HepG2 (cell line): ENCODE results near the gene C20orf204. TPM values are rescaled to one million over a fixed set of nuclear protein-coding genes. Genes with fewer than 3 reads are reported as not detected.

Source experiments
- BORCS8-MEF2B ChIP-seq: sonication (generic); formaldehyde crosslinking; IDR thresholded peaks from 2 replicates; pipeline ENCODE4 v1.8.0; 2022; ENCODE audit warnings: mild to moderate bottlenecking, missing genetic modification reagents
- BRCA1 ChIP-seq: sonication (generic); formaldehyde crosslinking; IDR thresholded peaks from 2 replicates; pipeline ENCODE4 v1.4.0; 2020; ENCODE audit warnings: missing genetic modification reagents
- CSRNP1 ChIP-seq: sonication (generic); formaldehyde crosslinking; IDR thresholded peaks from 2 replicates; pipeline ENCODE4 v1.8.1; 2023; ENCODE audit warnings: mild to moderate bottlenecking, missing genetic modification reagents
- HDAC1 ChIP-seq: sonication (generic); formaldehyde crosslinking; IDR thresholded peaks from 2 replicates; pipeline ENCODE4 v1.5.1; 2020; ENCODE audit warnings: mild to moderate bottlenecking, missing genetic modification reagents
- HMGXB4 ChIP-seq, 2 experiments: sonication (generic) in 1 of 2; formaldehyde crosslinking in 1 of 2; IDR thresholded peaks; 2 replicates each; pipeline versions ENCODE4 v1.4.0 to v1.6.1; 2018 to 2020; ENCODE audit warnings: missing genetic modification reagents in 2 of 2, borderline replicate concordance in 1 of 2, low read depth in 1 of 2, mild to moderate bottlenecking in 1 of 2, missing biosample characterization in 1 of 2
- HNF1B ChIP-seq: sonication (generic); formaldehyde crosslinking; IDR thresholded peaks from 2 replicates; pipeline ENCODE4 v1.5.1; 2020; ENCODE audit warnings: mild to moderate bottlenecking, moderate library complexity, missing genetic modification reagents
- MNT ChIP-seq: fragments of 450-650 bp; IDR thresholded peaks from 2 replicates; pipeline ENCODE4 v1.6.1; 2016
- MYPOP ChIP-seq: sonication (generic); formaldehyde crosslinking; IDR thresholded peaks from 2 replicates; pipeline ENCODE4 v1.8.1; 2023; ENCODE audit warnings: mild to moderate bottlenecking, moderate library complexity, missing genetic modification reagents
- POLR2G ChIP-seq: fragments of 200-400 bp; formaldehyde crosslinking; IDR thresholded peaks from 2 replicates; pipeline ENCODE4 v1.6.1; 2018; ENCODE audit warnings: mild to moderate bottlenecking, low read depth, low read length, moderate library complexity
- SIX4 ChIP-seq: sonication (generic); formaldehyde crosslinking; IDR thresholded peaks from 2 replicates; pipeline ENCODE4 v1.4.0; 2020; ENCODE audit warnings: missing genetic modification reagents
- SMAD1 ChIP-seq: sonication (generic); formaldehyde crosslinking; IDR thresholded peaks from 2 replicates; pipeline ENCODE4 v1.4.0; 2020; ENCODE audit warnings: missing genetic modification reagents, low read depth, mild to moderate bottlenecking, borderline replicate concordance
- ZFP37 ChIP-seq: sonication (generic); formaldehyde crosslinking; IDR thresholded peaks from 2 replicates; pipeline ENCODE4 v1.4.0; 2020; ENCODE audit warnings: missing genetic modification reagents, borderline replicate concordance
- ZNF12 ChIP-seq: sonication (generic); formaldehyde crosslinking; IDR thresholded peaks from 2 replicates; pipeline ENCODE4 v1.5.0; 2020; ENCODE audit warnings: missing genetic modification reagents
- polyA plus RNA-seq, 8 experiments: library from polyadenylated mRNA; depleted of rRNA in 3 of 8; stranded (reverse) in 7 of 8; unstranded in 1 of 8; fragments of >200 nt; fragmentation: Illumina TruSeq in 4 of 8; extraction: Trizol in 4 of 8; gene quantifications; 2 replicates each; pipeline versions ENCODE4 v1.2.1 to v1.2.3, GENCODE V29; 2011 to 2016; ENCODE audit warnings: low read depth in 4 of 8, missing spikeins in 1 of 8, mixed read lengths in 1 of 8; ENCODE audit not compliant: insufficient read depth in 1 of 8
- total RNA-seq, 5 experiments: library from RNA; depleted of rRNA; stranded (reverse); fragments of >200 nt; fragmentation: Illumina TruSeq; extraction: Trizol; gene quantifications; 2 replicates each; pipeline ENCODE4 v1.2.3, GENCODE V29; 2016; ENCODE audit warnings: low read depth in 1 of 5

Gene C20orf204
- total and polyA plus RNA-seq, 2 of the 13 experiments (the other 11 are each of a cell fraction or from before 2014, with no cell fraction given), result 22.1 to 80.0 TPM

- peak; percentile 23; the same call in 1 of the 2 replicates for TF ChIP-seq SIX4 (CRISPR knock-in tag)
- TF ChIP-seq HNF1B (CRISPR knock-in tag), result no peak
- TF ChIP-seq BRCA1 (CRISPR knock-in tag), result no peak
- TF ChIP-seq BORCS8-MEF2B, result peak; percentile 44; the same call in 1 of the 2 replicates
- TF ChIP-seq ZNF12 (CRISPR knock-in tag), result no peak
- peak; percentile 3 to 14; a peak in 1 of 4 replicates for TF ChIP-seq HMGXB4 (CRISPR knock-in tag; IDR thresholded peaks at IDR 0.05; ENCODE audit: borderline replicate concordance in 1 of 2, low read depth in 1 of 2)
- TF ChIP-seq ZFP37 (CRISPR knock-in tag), result peak; percentile 72; the same call in 1 of the 2 replicates
- TF ChIP-seq MNT, result peak; percentile 99
- TF ChIP-seq POLR2G, result peak; percentile 75
- TF ChIP-seq HDAC1 (CRISPR knock-in tag), result peak; percentile 54; the same call in 1 of the 2 replicates
- TF ChIP-seq CSRNP1 (CRISPR knock-in tag), result 0 out of 2 replicates have a peak, but pooled peaks have one; percentile 9
- no peak for TF ChIP-seq SMAD1 (CRISPR knock-in tag)
- no peak for TF ChIP-seq MYPOP (CRISPR knock-in tag)
Observed at GRCh38 chr20:64040231-64041039, 4.5 kb downstream of the C20orf204 start (continued).
